Measurements from ENCODE around the gene PGK2. TPM values are rescaled to one million over a fixed set of nuclear protein-coding genes. Genes with fewer than 3 reads are reported as not detected.

The PGK2 gene
- total and polyA plus RNA-seq, 2 experiments from 2014 or later = not detected

GRCh38 chr6:49772285-49772684, 14.8 kb downstream of the PGK2 start:
- no peak overlapping the region for H3K4me3 ChIP-seq
- H4K20me1 ChIP-seq (replicated peaks; ENCODE audit: insufficient read depth) = no peaks in the 10 kb centered on the region; the same call in 1 of the 2 replicates
- no peaks in the 10 kb centered on the region for H3F3A ChIP-seq (replicated peaks; ENCODE audit: low read depth)
- Mint-ChIP-seq H3K27me3 (ENCODE audit: insufficient read depth, low read depth, poor library complexity) (no peaks in the 10 kb centered on the region), H3K4me1 (no peaks in the 10 kb centered on the region), H3K36me3 (ENCODE audit: low read depth) (peaks cover 6% of the 10 kb centered on the region; the same call in 2 of the 3 replicates), H3K27ac (no peak overlapping the region), H3K4me3 (no peak overlapping the region), H3K9me3 (peaks cover 15% of the 10 kb centered on the region)
- H2AFZ ChIP-seq = no peak overlapping the region
- H3K4me1 ChIP-seq (ENCODE audit: insufficient read depth) = no peaks in the 10 kb centered on the region
- H3K79me2 ChIP-seq (replicated peaks; ENCODE audit: insufficient read depth) = no peaks in the 10 kb centered on the region
- H3K27me3 ChIP-seq (ENCODE audit: insufficient read depth) = no peaks in the 10 kb centered on the region
- no peaks in the 10 kb centered on the region for H3K36me3 ChIP-seq (ENCODE audit: insufficient read depth)
- no peak for DNase-seq (ENCODE audit: low spot score)
- H3K4me2 ChIP-seq = no peak overlapping the region
- no peak for TF ChIP-seq ZNF462 (CRISPR knock-in tag; IDR thresholded peaks at IDR 0.05)
- H3K9me2 ChIP-seq (ENCODE audit: insufficient read depth) = 0 out of 2 replicates have a peak, but pooled peaks cover 3% of the 10 kb centered on the region
- ATAC-seq = no peak
- H3K27ac ChIP-seq (ENCODE audit: low read depth) = no peak overlapping the region

GRCh38 chr6:49766762-49767161, 20.3 kb downstream of the PGK2 start:
- no peaks in the 10 kb centered on the region for H3K27me3 Mint-ChIP-seq (ENCODE audit: insufficient read depth, low read depth, poor library complexity)
- Histone ChIP-seq H3K27me3 (ENCODE audit: insufficient read depth) (no peaks in the 10 kb centered on the region), H4K20me1 (replicated peaks; ENCODE audit: insufficient read depth) (no peaks in the 10 kb centered on the region; the same call in 1 of the 2 replicates), H3K27ac (ENCODE audit: low read depth) (no peak overlapping the region), H3K36me3 (ENCODE audit: insufficient read depth) (no peaks in the 10 kb centered on the region), H3F3A (replicated peaks; ENCODE audit: low read depth) (no peaks in the 10 kb centered on the region), H3K4me2 (no peak overlapping the region), H3K4me3 (no peak overlapping the region), H3K79me2 (replicated peaks; ENCODE audit: insufficient read depth) (no peaks in the 10 kb centered on the region), H3K9me2 (ENCODE audit: insufficient read depth) (no peaks in the 10 kb centered on the region), H3K4me1 (ENCODE audit: insufficient read depth) (no peaks in the 10 kb centered on the region), H2AFZ (no peak overlapping the region)
- peaks cover 5% of the 10 kb centered on the region; the same call in 2 of the 3 replicates for H3K9me3 Mint-ChIP-seq
- ATAC-seq (no peak), DNase-seq (ENCODE audit: low spot score) (no peak)
- no peak overlapping the region for H3K4me3 Mint-ChIP-seq
- H3K4me1 Mint-ChIP-seq = no peaks in the 10 kb centered on the region
- no peak overlapping the region for H3K27ac Mint-ChIP-seq
- H3K36me3 Mint-ChIP-seq (ENCODE audit: low read depth) = no peaks in the 10 kb centered on the region
- TF ChIP-seq ZNF462 (CRISPR knock-in tag; IDR thresholded peaks at IDR 0.05) (no peak), POLR2AphosphoS5 (IDR thresholded peaks at IDR 0.05; ENCODE audit: low read depth) (no peak), JUNB (IDR thresholded peaks at IDR 0.05; ENCODE audit: unreplicated experiment) (no peak), ZNF114 (CRISPR knock-in tag; IDR thresholded peaks at IDR 0.05) (no peak)

Measured in GM23338 (cell line).